ENCODE data around the gene KLHL4. TPM values are rescaled to one million over a fixed set of nuclear protein-coding genes. Genes with fewer than 3 reads are reported as not detected.

The KLHL4 gene
- total and polyA plus RNA-seq, 9 of the 15 experiments (the other 6 are each of a cell fraction or from before 2014, with no cell fraction given): 0.04 to 0.16 (median 0.06) TPM; not detected in 1

- H3K4me2 ChIP-seq (ENCODE audit: insufficient read depth, low read length): no peak overlapping the region
Observed at GRCh38 chrX:87634361-87634760, 116.8 kb downstream of the KLHL4 start.

More at GRCh38 chrX:87634361-87634760, 116.8 kb downstream of the KLHL4 start:
- in situ Hi-C loops (cut with MboI) (no loop called here), intact Hi-C loops (cut with micrococcal nuclease) (no loop called here)
- no TSS peak for BruUV-seq (replicated peaks)
- H3K27ac ChIP-seq (ENCODE audit: extremely low read depth, low read depth, low read length): no peak overlapping the region
- H3K9ac ChIP-seq (ENCODE audit: insufficient read depth in 1 of 2, low read depth in 2 of 2, low read length in 2 of 2): no peak overlapping the region
- ChIA-PET CTCF (ENCODE audit: low intra/inter-chr PET ratio) (no interaction called here), POLR2A (no interaction called here)
- H3K27me3 ChIP-seq (ENCODE audit: control insufficient read depth in 2 of 2, insufficient read depth in 2 of 2, low read length in 2 of 2): no peaks in the 10 kb centered on the region
- TF ChIP-seq CBX2 (IDR thresholded peaks at IDR 0.05; ENCODE audit: insufficient read depth, low read length, poor library complexity, severe bottlenecking): no peak
- TF ChIP-seq BRF2 (IDR thresholded peaks at IDR 0.05; ENCODE audit: borderline replicate concordance, insufficient read depth, insufficient read length): no peak
- no peak for TF ChIP-seq ZKSCAN8 (CRISPR knock-in tag; IDR thresholded peaks at IDR 0.05)
- TF ChIP-seq RB1 (IDR thresholded peaks at IDR 0.05; ENCODE audit: low read depth): no peak
- TF ChIP-seq MAFF (IDR thresholded peaks at IDR 0.05; ENCODE audit: low read length): no peak
- TF ChIP-seq DLX4 (CRISPR knock-in tag; IDR thresholded peaks at IDR 0.05): no peak
- TF ChIP-seq THAP7 (CRISPR knock-in tag; IDR thresholded peaks at IDR 0.05): no peak
- TF ChIP-seq NCOA4 (IDR thresholded peaks at IDR 0.05; ENCODE audit: partially characterized antibody): no peak
- TF ChIP-seq ZC3H11A (IDR thresholded peaks at IDR 0.05; ENCODE audit: low read depth, low read length): no peak
- TF ChIP-seq SLC30A9 (CRISPR knock-in tag; IDR thresholded peaks at IDR 0.05): no peak
- no peak for TF ChIP-seq NONO (IDR thresholded peaks at IDR 0.05; ENCODE audit: low read depth in 2 of 2, low read length in 1 of 2)
- no peak for TF ChIP-seq ZNF41 (CRISPR knock-in tag; conservative IDR thresholded peaks at IDR 0.05)
- TF ChIP-seq PREB (CRISPR knock-in tag; IDR thresholded peaks at IDR 0.05): no peak
- TF ChIP-seq RCOR1 (IDR thresholded peaks at IDR 0.05; ENCODE audit: borderline replicate concordance in 1 of 2, low read depth in 2 of 2, low read length in 2 of 2): no peak
- no peak for TF ChIP-seq ADNP (tag; IDR thresholded peaks at IDR 0.05)
- TF ChIP-seq ASH1L (IDR thresholded peaks at IDR 0.05; ENCODE audit: borderline replicate concordance, low read depth, partially characterized antibody): no peak
- H3K9me3 ChIP-seq (replicated peaks; ENCODE audit: control insufficient read depth, insufficient read depth, low read depth, low read length): no peaks in the 10 kb centered on the region
- no peaks in the 10 kb centered on the region for H3K9me1 ChIP-seq (ENCODE audit: control insufficient read depth, insufficient read depth, low read length)
- no peak overlapping the region for H2AFZ ChIP-seq (ENCODE audit: low read depth, low read length)
- no peaks in the 10 kb centered on the region for H4K20me1 ChIP-seq (replicated peaks; ENCODE audit: control insufficient read depth, insufficient read depth, low read length)
- no peak for ATAC-seq
- no peak for FAIRE-seq
- no peaks in the 10 kb centered on the region for H3K36me3 ChIP-seq (ENCODE audit: control insufficient read depth, insufficient read depth, low read length)
- DNase-seq (ENCODE audit: extremely low read depth in 1 of 4, low spot score in 3 of 4): no peak
- 9% methylated on average over 3 of the region's 3 CpGs for WGBS (ENCODE audit: insufficient coverage, low coverage, missing lambda C conversion rate)
- no peaks in the 10 kb centered on the region for H3K79me2 ChIP-seq (ENCODE audit: control insufficient read depth, insufficient read depth, low read length)
- no peak overlapping the region for H3K4me3 ChIP-seq
- H3K4me1 ChIP-seq (replicated peaks in 1 of 2; ENCODE audit: control insufficient read depth in 2 of 2, insufficient read depth in 2 of 2, low read length in 2 of 2): no peaks in the 10 kb centered on the region

All from K562 (cell line).